A549 (cell line): ENCODE measurements around the gene TPRG1L. TPM values are rescaled to one million over a fixed set of nuclear protein-coding genes. Genes with fewer than 3 reads are reported as not detected.

Source experiments
- ATAC-seq, 2 experiments: fragments of 200-7000 bp in 1 of 2; fragments of >200 bp in 1 of 2; cut with Nextera tagmentation in 1 of 2; cut with Tn5 transposase in 1 of 2; 3 replicates each; pipeline versions ENCODE4 v1.8.0 to v1.9.1; 2018 to 2020; ENCODE audit warnings: mild to moderate bottlenecking in 1 of 2, moderate library complexity in 1 of 2
- CTCF ChIA-PET: fragments of 300-600 bp; sonication (Branson Sonifier 250); formaldehyde crosslinking; extraction: SDS; loops from one replicate; lab custom pipeline; 2021; ENCODE audit warnings: antibody characterized with exemption, inconsistent platforms; lab: Yijun Ruan, JAX
- POLR2A ChIA-PET: fragments of 350-600 bp; formaldehyde crosslinking; extraction: SDS; loops from one replicate; lab custom pipeline; 2021; ENCODE audit warnings: antibody characterized with exemption, inconsistent platforms; lab: Yijun Ruan, JAX
- DNase-seq, 2 experiments: peaks; one replicate each; pipeline versions ENCODE4 v3.0.0 to v3.0.0-alpha.2; 2011 to 2016; ENCODE audit warnings: low read depth in 1 of 2, low spot score in 1 of 2
- FAIRE-seq: peaks from 2 replicates; lab custom pipeline; 2011; peaks lifted over from hg19 to GRCh38; lab: Jason Lieb, UNC
- H3K27ac ChIP-seq, 2 experiments: fragments of >200 bp; sonication (Bioruptor Twin); formaldehyde crosslinking; 3 replicates each; pipeline ENCODE4 v1.5.1; 2016 to 2017
- H3K4me1 ChIP-seq: fragments of >200 bp; sonication (Bioruptor Twin); formaldehyde crosslinking; 3 replicates; pipeline ENCODE4 v1.6.1; 2016
- H3K4me2 ChIP-seq: fragments of >200 bp; sonication (Bioruptor Twin); formaldehyde crosslinking; 3 replicates; pipeline ENCODE4 v1.6.1; 2016
- H3K4me3 ChIP-seq: fragments of >200 bp; sonication (Bioruptor Twin); formaldehyde crosslinking; 3 replicates; pipeline ENCODE4 v1.5.1; 2016
- H3K9me3 ChIP-seq: fragments of >200 bp; sonication (Bioruptor Twin); formaldehyde crosslinking; 3 replicates; pipeline ENCODE4 v1.6.1; 2016
- CBX8 ChIP-seq: fragments of 200-600 bp; sonication (generic); IDR thresholded peaks from 2 replicates; pipeline ENCODE4 v1.6.1; 2016
- CEBPB ChIP-seq, 2 experiments: fragments of >200 bp in 1 of 2; sonication (Bioruptor Twin) in 1 of 2; formaldehyde crosslinking in 1 of 2; IDR thresholded peaks; 2 replicates each; pipeline ENCODE4 v1.6.1; 2012 to 2016
- CHD2 ChIP-seq: fragments of 150-350 bp; IDR thresholded peaks from 2 replicates; pipeline ENCODE4 v1.6.1; 2014; ENCODE audit warnings: low read length; ENCODE audit not compliant: partially characterized antibody
- CHD4 ChIP-seq: fragments of 200-600 bp; sonication (generic); IDR thresholded peaks from 2 replicates; pipeline ENCODE4 v1.6.1; 2016; ENCODE audit warnings: antibody characterized with exemption, mild to moderate bottlenecking, borderline replicate concordance
- FOSL2 ChIP-seq, 2 experiments: fragments of 450-650 bp in 1 of 2; fragments of >200 bp in 1 of 2; sonication (Bioruptor Twin) in 1 of 2; formaldehyde crosslinking; IDR thresholded peaks; 2 replicates each; pipeline versions ENCODE4 v1.5.0 to v1.6.1; 2016 to 2020; ENCODE audit warnings: mild to moderate bottlenecking in 1 of 2, moderate library complexity in 1 of 2
- GATA3 ChIP-seq: IDR thresholded peaks from 2 replicates; pipeline ENCODE4 v1.6.1; 2012; ENCODE audit warnings: borderline replicate concordance
- HEYL ChIP-seq: fragments of 250-450 bp; sonication (Bioruptor Pico); IDR thresholded peaks from 2 replicates; pipeline ENCODE4 v1.8.0; 2021; ENCODE audit warnings: mild to moderate bottlenecking, moderate library complexity
- KDM1A ChIP-seq: fragments of 200-600 bp; sonication (generic); IDR thresholded peaks from 2 replicates; pipeline ENCODE4 v1.6.1; 2016; ENCODE audit warnings: low read depth, mild to moderate bottlenecking
- POLR2AphosphoS2 ChIP-seq: conservative IDR thresholded peaks from 2 replicates; pipeline ENCODE4 v1.6.1; 2012; ENCODE audit warnings: low read length, improper control_type of control experiment, inconsistent platforms
- RARB ChIP-seq: fragments of 250-450 bp; sonication (Bioruptor Pico); IDR thresholded peaks from 2 replicates; pipeline ENCODE4 v1.8.0; 2021; ENCODE audit warnings: mild to moderate bottlenecking, moderate library complexity
- RFX5 ChIP-seq: fragments of 450-650 bp; IDR thresholded peaks from 2 replicates; pipeline ENCODE4 v1.7.1; 2014; ENCODE audit warnings: antibody characterized with exemption, mild to moderate bottlenecking, moderate library complexity
- TFCP2L1 ChIP-seq: fragments of 250-450 bp; sonication (Bioruptor Pico); IDR thresholded peaks from 2 replicates; pipeline ENCODE4 v1.5.0; 2021; ENCODE audit warnings: mild to moderate bottlenecking
- TP53 ChIP-seq: fragments of 250-450 bp; sonication (Bioruptor Pico); IDR thresholded peaks from 2 replicates; pipeline ENCODE4 v1.5.0; 2021; ENCODE audit warnings: mild to moderate bottlenecking, moderate library complexity
- ZFP36 ChIP-seq: fragments of 450-650 bp; IDR thresholded peaks from 2 replicates; pipeline ENCODE4 v1.6.1; 2014; ENCODE audit warnings: borderline replicate concordance; ENCODE audit not compliant: partially characterized antibody
- ZNF302 ChIP-seq: fragments of 250-450 bp; sonication (Bioruptor Pico); IDR thresholded peaks from 2 replicates; pipeline ENCODE4 v1.9.0; 2021; ENCODE audit warnings: inconsistent platforms, mild to moderate bottlenecking, moderate library complexity
- WGBS: methylation state at CpG from one replicate; pipeline ENCODE4 v1.1.6; 2017; ENCODE audit errors: missing lambda C conversion rate; 5-methylcytosine and 5-hydroxymethylcytosine counted together
- polyA plus RNA-seq, 4 experiments: library from polyadenylated mRNA; depleted of rRNA in 3 of 4; stranded (reverse); fragments of >200 nt; fragmentation: RNase III in 1 of 4; extraction: RNeasy Plus Mini Kit Qiagen cat#74134 plus additional on column Dnase treatment in 1 of 4; gene quantifications; 2 replicates in 3 of 4; 3 replicates in 1 of 4; pipeline ENCODE4 v1.2.3, GENCODE V29; 2011 to 2017
- TF ChIP-seq, protein P1 (sequence below): IDR thresholded peaks from 2 replicates; pipeline ENCODE4 v1.6.1; 2012; ENCODE audit warnings: low read depth, borderline replicate concordance
- TF ChIP-seq, protein P2 (sequence below): fragments of >200 bp; sonication (Bioruptor Twin); formaldehyde crosslinking; IDR thresholded peaks from 3 replicates; pipeline ENCODE4 v1.5.1; 2016
- TF ChIP-seq, protein P3 (sequence below): fragments of >200 bp; sonication (Bioruptor Twin); formaldehyde crosslinking; IDR thresholded peaks from 2 replicates; pipeline ENCODE4 v1.6.1; 2016

Gene TPRG1L
- polyA plus RNA-seq, 2 of the 4 experiments (the other 2 are of a cell fraction), result 13.1 to 20.1 TPM

DNA sequence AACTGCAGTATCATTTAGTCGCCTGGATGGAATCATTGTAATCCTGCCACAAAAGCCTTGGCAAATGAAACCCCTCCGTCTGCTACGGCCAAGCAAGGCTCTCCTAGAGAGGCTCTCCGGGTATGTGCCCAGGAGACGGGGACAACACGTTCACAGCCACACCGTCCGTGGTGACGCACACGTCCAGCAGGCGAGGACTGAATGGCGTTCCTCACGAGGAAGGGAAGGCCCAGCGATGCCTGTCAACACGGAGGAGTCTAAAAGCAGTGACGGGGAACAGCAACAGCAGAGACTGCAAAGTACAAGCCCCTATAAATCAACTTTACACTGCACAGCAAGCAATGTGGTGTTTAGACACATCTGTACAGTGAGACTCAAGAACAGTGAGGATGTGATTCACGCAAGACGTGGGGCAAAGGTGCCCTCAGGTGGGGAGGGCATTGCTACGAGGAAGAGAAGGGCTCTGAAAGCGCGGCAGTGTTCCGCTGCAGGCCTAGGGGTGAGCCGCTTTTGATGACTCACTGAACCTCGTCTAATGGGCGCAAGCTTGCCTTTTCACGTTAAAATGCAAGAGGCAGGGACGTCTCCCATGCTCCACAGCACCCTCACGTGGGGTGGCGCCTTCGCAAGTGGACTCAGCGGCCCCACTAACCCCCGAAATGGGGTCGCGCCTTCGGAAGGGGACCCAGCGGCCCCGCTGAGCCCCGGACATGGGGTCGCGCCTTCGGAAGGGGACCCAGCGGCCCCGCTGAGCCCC lies 18.3 kb downstream of the TPRG1L start:
- no peak for FAIRE-seq
- no peak overlapping the region for H3K4me3 ChIP-seq
- no peak for TF ChIP-seq GATA3
- TF ChIP-seq CBX8, result no peak
- ATAC-seq, result no peak
- ChIA-PET POLR2A (no interaction called here), CTCF (no interaction called here)
- WGBS, result 96% methylated on average over 34 of the region's 43 CpGs
- no peaks in the 10 kb centered on the region for H3K4me1 ChIP-seq
- no peak overlapping the region for H3K4me2 ChIP-seq
- H3K27ac ChIP-seq, result no peak overlapping the region
- DNase-seq, result no peak
- H3K9me3 ChIP-seq, result no peaks in the 10 kb centered on the region

GRCh38 chr1:3644273-3644672 lies 19.5 kb downstream of the TPRG1L start:
- Histone ChIP-seq H3K9me3 (no peaks in the 10 kb centered on the region), H3K4me2 (no peak overlapping the region), H3K27ac (no peak overlapping the region), H3K4me3 (no peak overlapping the region), H3K4me1 (peaks cover 6% of the 10 kb centered on the region; the same call in 1 of the 3 replicates)
- ATAC-seq, result no peak
- ChIA-PET POLR2A (no interaction called here), CTCF (interaction anchor here (1.2 kb wide), 1 partner anchor 191 kb away, joined by 3 read pairs; no protein-coding TSS in a partner anchor)
- FAIRE-seq, result no peak
- DNase-seq, result no peak
- WGBS, result 80% methylated on average over 9 of the region's 25 CpGs
- TF ChIP-seq ZFP36, result no peak
- no peak for TF ChIP-seq ZNF302 (CRISPR knock-in tag)
- no peak for TF ChIP-seq RFX5
- TF ChIP-seq CEBPB (IDR thresholded peaks at IDR 0.05), result no peak
- TF ChIP-seq, protein P1, sequence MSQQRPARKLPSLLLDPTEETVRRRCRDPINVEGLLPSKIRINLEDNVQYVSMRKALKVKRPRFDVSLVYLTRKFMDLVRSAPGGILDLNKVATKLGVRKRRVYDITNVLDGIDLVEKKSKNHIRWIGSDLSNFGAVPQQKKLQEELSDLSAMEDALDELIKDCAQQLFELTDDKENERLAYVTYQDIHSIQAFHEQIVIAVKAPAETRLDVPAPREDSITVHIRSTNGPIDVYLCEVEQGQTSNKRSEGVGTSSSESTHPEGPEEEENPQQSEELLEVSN, result no peak
- TF ChIP-seq CHD2, result no peak
- no peak for TF ChIP-seq TFCP2L1 (CRISPR knock-in tag)
- TF ChIP-seq, protein P2, sequence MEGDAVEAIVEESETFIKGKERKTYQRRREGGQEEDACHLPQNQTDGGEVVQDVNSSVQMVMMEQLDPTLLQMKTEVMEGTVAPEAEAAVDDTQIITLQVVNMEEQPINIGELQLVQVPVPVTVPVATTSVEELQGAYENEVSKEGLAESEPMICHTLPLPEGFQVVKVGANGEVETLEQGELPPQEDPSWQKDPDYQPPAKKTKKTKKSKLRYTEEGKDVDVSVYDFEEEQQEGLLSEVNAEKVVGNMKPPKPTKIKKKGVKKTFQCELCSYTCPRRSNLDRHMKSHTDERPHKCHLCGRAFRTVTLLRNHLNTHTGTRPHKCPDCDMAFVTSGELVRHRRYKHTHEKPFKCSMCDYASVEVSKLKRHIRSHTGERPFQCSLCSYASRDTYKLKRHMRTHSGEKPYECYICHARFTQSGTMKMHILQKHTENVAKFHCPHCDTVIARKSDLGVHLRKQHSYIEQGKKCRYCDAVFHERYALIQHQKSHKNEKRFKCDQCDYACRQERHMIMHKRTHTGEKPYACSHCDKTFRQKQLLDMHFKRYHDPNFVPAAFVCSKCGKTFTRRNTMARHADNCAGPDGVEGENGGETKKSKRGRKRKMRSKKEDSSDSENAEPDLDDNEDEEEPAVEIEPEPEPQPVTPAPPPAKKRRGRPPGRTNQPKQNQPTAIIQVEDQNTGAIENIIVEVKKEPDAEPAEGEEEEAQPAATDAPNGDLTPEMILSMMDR, result no peak
- no peak for TF ChIP-seq FOSL2 (IDR thresholded peaks at IDR 0.05)
- no peak for TF ChIP-seq FOSL2 (CRISPR knock-in tag; IDR thresholded peaks at IDR 0.05)
- TF ChIP-seq, all 56 proteins: peak for 0

GRCh38 chr1:3645247-3645646 lies 20.4 kb downstream of the TPRG1L start:
- Histone ChIP-seq H3K4me2 (no peak overlapping the region), H3K4me1 (peaks cover 6% of the 10 kb centered on the region; the same call in 1 of the 3 replicates), H3K27ac (no peak overlapping the region), H3K9me3 (no peaks in the 10 kb centered on the region), H3K4me3 (no peak overlapping the region)
- POLR2A ChIA-PET, result no interaction called here
- no peak for DNase-seq
- 96% methylated on average over 19 of the region's 43 CpGs for WGBS
- no peak for ATAC-seq
- TF ChIP-seq TP53 (no peak), POLR2AphosphoS2 (no peak), CHD4 (no peak), RARB (CRISPR knock-in tag) (no peak), KDM1A (no peak), HEYL (no peak)
- TF ChIP-seq, protein P3, sequence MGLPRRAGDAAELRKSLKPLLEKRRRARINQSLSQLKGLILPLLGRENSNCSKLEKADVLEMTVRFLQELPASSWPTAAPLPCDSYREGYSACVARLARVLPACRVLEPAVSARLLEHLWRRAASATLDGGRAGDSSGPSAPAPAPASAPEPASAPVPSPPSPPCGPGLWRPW, result no peak
- CTCF ChIA-PET, result interaction anchor here (1.2 kb wide), 2 partner anchors 79 to 192 kb away, joined by 3 read pairs; no protein-coding TSS in a partner anchor
- no peak for FAIRE-seq
